Myocyte (in vitro differentiated cells): ENCODE data around the gene CPA4. TPM values are rescaled to one million over a fixed set of nuclear protein-coding genes. Genes with fewer than 3 reads are reported as not detected.

ENCODE experiments used
- DNase-seq: peaks from one replicate; pipeline ENCODE4 v3.0.0-alpha.2; 2012; ENCODE audit warnings: low read depth
- total RNA-seq: library from RNA; depleted of rRNA; stranded (reverse); fragments of >200 nt; gene quantifications from 2 replicates; pipeline ENCODE4 v1.2.3, GENCODE V29; 2014

The CPA4 gene
- total RNA-seq, 1 donor from 2014 or later, result 4.0 TPM

DNA sequence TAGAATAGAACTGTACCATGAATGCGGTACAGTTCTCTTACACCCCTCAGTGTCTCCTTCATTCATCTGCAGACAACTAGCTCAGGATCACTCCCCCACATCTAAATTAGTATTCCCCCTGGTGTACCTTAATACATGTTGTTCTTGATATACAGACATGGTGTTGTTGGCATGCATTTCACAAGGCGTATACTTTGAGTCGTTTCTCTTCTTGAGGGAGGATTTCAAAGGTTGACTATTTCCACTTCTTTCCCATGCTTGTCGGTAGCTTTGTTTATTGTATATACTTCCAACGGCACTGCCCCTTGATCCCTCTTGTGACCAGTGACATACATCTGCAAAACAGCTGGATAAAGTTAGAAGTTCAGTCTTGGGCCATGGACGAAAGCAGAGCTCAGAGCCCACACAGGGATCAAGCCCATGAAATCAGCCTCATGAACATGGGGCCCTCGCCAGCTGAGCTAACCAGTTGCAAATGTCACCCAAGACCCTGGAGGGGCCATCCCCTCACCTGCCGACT is 8.6 kb downstream of the CPA4 start:
- no peak for DNase-seq

- DNase-seq, result no peak
Observed at GRCh38 chr7:130302649-130303048, 9.7 kb downstream of the CPA4 start.

DNA sequence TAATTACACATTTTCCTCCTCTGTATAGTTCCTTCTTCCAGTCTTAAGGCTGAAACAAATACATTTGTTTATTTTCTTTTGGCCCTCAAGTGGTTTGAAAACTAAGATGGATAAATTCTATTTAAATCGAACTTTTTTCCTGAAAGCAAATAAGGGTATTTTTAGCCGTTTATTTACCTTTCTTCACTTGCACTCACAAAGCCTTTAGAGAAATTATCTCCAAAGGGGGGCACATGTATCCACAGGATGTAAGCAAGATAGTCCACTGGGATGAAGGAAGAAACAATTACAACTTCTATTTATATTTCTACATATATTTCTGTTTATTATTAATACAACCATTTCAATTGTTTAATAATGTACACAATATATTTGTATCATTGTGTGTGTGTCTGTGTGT is 10.2 kb downstream of the CPA4 start:
- no peak for DNase-seq

- no peak for DNase-seq
Observed at GRCh38 chr7:130303551-130303950, 10.6 kb downstream of the CPA4 start.

DNA sequence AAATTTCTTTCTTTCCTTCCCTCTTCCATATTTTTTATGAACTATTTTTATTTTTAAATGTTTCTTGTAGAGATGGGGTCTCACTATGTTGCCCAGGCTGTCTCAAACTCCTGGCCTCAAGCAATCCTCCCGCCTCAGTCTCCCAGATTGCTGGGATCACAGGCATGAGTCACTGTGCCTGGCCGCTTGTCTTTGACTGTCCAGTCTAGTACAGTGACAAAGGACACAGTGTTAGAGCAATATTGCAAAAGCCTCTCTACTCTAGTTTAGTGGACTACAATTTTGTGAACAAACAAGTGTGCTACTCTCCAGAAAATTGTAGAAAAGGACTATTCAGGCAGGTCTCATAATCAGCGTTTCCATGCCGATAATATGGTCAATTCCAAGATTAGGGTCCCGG is 11.0 kb downstream of the CPA4 start:
- DNase-seq, result no peak

DNA sequence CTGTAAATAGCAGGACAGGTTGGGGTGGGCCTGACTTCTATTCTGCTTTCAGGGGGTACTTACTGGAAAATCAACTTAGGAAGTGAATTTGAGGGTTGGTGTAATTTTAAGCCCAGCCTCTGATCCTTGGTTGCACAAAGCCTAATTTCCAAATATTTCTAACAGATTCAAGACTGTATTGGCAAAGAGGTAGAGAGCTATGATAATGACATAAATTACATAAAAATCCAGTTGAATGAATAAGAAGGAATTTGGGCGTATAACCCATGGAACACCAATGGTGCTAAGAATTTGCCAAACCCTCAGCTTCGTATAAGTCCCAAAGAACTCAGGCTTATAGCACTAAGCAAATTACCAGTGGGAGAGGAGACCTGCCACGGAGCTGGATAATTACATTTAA is 11.9 kb downstream of the CPA4 start:
- DNase-seq, result no peak

GRCh38 chr7:130305433-130306042 is 12.6 kb downstream of the CPA4 start:
- DNase-seq, result no peak

GRCh38 chr7:130309986-130310385 is 17.0 kb downstream of the CPA4 start:
- no peak for DNase-seq

DNA sequence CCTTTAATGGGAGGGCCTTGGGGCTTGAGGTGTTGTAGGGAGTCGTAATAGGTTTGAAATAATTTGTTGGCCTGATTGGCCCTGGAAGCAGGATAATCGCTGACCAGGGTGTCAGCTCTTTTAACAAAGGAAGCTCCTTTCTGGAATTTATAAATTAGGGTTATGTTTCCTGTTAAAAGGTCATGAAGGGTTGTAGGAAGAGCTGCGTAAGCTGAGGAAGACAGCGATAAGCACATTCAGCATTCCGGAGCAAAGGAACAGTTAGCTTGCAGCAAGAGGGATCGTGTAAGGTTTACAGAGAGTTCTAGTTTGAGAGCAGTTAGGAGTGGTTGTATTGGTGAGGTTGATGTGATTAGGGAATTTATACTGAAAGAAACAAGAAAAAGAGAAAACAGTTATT is 21.3 kb downstream of the CPA4 start:
- no peak for DNase-seq

GRCh38 chr7:130319541-130319940 is 26.6 kb downstream of the CPA4 start:
- no peak for DNase-seq

- peak; percentile 97 for DNase-seq
Observed at GRCh38 chr7:130321542-130322229, 28.7 kb downstream of the CPA4 start.

GRCh38 chr7:130322615-130323014 is 29.7 kb downstream of the CPA4 start:
- DNase-seq, result no peak

- peak; percentile 14 for DNase-seq
Observed at GRCh38 chr7:130324306-130324943, 31.5 kb downstream of the CPA4 start.

DNA sequence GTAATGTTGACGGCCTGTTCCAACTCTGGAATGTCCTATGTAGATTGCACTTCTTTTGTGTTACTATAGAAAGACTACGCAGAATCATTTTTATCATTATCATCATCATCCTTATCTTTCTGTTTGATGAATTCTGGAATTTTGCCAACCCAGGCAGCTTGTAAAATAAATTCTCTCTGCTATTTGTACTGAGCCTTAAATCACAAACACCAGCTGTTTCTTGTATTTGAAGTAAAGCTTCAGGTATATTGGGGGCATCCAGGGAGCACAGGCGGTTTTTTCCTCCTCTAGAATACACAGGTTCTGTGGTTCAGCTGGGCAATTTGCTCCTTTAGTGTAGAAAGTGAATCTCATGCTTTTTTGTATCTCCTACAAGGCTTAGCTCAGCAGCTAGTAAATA is 36.7 kb downstream of the CPA4 start:
- DNase-seq, result no peak

DNA sequence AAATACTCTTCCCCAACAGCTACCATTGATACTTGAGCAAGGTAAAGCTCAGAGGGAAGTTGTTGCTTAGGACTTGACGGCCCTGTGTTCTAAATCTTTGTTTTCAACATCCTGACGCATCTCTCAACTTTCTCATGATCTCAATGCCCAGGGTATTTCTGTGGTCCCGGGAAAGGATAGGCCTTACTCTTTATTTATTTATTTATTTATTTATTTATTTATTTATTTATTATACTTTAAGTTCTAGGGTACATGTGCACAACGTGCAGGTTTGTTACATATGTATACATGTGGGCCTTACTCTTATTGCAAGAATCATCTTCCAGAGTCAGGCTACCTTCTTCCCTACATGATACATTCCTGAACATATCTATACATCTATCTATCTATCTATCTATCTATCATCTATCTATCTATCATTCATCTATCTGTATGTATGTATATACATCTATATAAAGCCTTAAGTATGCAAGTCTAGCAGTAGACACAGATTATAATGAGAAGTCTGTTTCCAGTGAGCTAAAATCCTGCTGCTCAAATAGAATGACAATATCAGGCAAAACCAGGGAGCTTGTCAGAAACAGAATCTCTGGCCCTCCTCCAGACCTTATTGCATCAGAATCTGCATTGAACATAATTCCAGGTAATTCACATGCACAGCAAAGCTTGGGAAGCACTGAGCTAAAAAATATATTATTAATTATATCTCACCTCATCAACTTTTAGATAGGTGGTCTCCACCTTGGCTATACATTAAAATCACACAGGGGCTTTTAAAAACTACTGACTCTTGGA is 39.5 kb downstream of the CPA4 start:
- DNase-seq, result no peak

GRCh38 chr7:130333832-130334231 is 40.9 kb downstream of the CPA4 start:
- no peak for DNase-seq

GRCh38 chr7:130334274-130334673 is 41.3 kb downstream of the CPA4 start:
- DNase-seq, result no peak

- DNase-seq, result no peak
Observed at GRCh38 chr7:130337410-130337971, 44.5 kb downstream of the CPA4 start.

DNA sequence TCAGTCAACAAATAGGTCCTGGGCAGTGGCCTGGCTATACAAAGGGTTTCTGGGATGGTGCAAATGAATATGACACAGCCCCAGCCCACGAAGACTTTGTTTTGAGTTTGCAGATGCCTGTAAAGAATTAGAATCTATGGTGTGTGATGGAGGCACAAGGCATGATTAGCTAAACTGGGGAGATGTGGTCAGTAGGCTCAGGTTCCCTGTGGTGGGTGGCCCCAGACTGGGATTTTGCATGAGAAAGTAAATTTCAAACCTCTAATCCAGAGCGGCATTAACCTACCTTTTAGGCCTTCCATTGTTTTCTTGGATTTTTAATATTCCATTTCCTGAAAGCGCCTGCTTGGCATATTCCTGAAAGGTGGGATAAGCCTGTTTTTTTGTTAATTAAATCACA is 45.3 kb downstream of the CPA4 start:
- no peak for DNase-seq

DNA sequence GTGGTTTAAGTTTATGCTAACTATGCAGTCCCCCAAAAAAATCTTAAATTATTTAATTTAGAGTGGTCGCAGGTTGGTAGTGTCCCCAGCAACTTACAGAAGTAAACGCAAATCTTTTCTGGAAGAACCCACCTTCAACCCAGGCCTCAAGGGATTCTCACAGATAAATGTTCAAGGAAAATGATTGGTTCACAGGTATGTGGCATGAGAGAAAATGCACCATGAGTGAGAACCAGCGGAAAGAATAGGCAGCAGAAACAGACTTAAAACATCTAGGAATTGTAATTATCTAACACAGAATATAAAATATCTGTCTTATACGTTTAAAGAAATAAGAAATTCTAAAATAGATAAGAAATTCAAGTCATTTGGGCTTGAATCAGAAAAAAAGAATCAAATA is 48.9 kb downstream of the CPA4 start:
- DNase-seq, result no peak

GRCh38 chr7:130342701-130343380 is 49.9 kb downstream of the CPA4 start:
- no peak for DNase-seq
